HG02938 (cell line): Measurements from ENCODE around the gene EN2.

Experiments used
- ATAC-seq: cut with Tn5 transposase; IDR thresholded peaks from one replicate; pipeline ENCODE4 v1.9.1; 2021; ENCODE audit warnings: mild to moderate bottlenecking, moderate library complexity; ENCODE audit not compliant: unreplicated experiment

The EN2 gene

GRCh38 chr7:155450558-155450969 is 7.4 kb upstream of the EN2 start:
- ATAC-seq: no peak

DNA sequence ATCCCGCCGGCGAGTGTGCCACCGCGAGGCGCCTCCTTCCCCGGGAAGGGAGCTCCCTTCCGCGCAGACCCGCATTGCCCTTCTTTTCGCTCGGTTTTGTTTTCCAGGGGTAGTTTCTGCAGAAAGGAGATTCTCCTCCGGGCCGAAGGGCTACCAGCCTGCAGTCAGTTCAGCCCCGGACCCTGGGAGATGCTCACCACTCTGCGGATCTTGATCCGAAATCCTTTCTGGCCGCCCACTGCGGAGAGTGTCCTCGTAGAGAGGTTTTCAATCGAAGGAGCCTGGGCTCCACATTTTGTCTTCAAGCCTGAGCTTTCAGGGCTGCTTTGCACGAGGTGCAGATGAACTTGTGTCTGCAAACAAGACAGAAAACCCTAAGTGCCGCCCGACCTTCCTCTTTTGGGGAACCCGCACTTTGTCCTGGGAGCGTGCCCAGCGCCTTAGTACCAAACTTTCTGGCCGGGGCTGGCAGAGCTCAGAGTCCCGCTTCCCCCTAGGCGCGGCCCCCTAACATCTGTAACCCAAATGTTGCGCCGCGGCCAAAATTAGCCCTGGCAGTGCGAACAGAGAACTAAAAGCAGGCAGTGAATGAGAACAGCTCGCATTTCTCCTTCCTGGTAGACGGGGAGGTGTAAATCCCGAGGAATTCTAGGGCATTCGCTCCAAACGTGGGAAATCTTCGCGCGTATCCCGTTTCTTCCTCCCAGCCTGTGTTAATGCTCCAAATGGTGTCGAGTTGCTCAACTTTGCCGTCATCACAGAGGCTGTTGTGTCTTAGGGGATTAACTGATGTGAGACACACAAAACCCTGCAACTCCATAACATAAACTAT is 6.7 kb upstream of the EN2 start:
- no peak for ATAC-seq

DNA sequence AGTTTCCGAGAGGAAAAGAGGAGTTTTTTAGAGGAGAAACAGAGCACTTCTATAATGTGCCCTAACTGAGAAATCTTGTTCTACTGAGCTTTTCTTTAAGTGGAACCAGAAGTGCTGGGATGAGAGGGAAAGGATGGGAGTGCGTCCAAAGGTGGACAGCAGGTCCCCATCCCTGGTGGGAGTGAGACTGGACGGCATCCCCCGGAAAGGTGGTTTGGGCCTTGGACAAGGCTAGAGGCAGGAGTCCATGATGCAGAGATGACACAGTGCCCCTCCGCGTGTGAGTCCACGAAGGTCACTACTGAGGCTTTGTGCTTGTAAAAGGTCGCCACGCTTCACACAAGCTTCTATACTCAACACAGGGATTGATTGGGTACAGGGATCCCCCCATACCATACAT is 6.1 kb upstream of the EN2 start:
- no peak for ATAC-seq

GRCh38 chr7:155452505-155453295 is 5.2 kb upstream of the EN2 start:
- no peak for ATAC-seq

- ATAC-seq: no peak
Observed at GRCh38 chr7:155453296-155454182, 4.4 kb upstream of the EN2 start.

GRCh38 chr7:155454183-155455112 is 3.5 kb upstream of the EN2 start:
- ATAC-seq: no peak

GRCh38 chr7:155455132-155455693 is 2.7 kb upstream of the EN2 start:
- ATAC-seq: no peak

- no peak for ATAC-seq
Observed at GRCh38 chr7:155455776-155456737, 1.9 kb upstream of the EN2 start.

GRCh38 chr7:155456738-155457543 is 988 bp upstream of the EN2 start:
- ATAC-seq: no peak

DNA sequence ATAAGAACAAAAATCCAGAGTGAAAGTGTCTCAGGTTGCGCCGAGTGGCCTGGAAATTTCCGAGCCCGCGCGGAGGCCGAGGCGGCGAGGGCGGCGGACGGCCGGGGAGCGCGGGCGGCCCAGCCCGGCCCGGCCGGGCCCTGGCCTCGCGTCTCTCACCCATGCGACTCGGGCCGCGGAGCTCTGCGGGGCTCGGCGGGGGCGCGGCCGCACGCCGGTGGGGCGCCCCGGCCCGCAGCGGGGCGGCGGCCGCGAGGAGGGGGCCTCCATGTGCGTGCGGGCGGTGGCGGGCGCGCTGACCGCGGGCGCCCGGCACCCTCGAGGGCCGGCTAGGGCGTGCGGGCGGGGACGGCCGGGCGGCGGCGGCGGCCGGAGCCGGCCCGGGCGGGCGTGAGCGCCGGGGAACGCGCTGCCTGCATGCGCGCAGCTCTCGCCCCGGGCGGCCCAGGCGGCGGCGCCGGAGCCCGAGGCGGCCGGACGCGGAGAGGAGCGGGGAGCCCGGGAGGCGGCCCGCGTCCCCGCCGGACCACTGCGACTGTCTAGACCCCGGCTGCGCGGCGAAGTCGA is 302 bp upstream of the EN2 start:
- ATAC-seq: no peak

DNA sequence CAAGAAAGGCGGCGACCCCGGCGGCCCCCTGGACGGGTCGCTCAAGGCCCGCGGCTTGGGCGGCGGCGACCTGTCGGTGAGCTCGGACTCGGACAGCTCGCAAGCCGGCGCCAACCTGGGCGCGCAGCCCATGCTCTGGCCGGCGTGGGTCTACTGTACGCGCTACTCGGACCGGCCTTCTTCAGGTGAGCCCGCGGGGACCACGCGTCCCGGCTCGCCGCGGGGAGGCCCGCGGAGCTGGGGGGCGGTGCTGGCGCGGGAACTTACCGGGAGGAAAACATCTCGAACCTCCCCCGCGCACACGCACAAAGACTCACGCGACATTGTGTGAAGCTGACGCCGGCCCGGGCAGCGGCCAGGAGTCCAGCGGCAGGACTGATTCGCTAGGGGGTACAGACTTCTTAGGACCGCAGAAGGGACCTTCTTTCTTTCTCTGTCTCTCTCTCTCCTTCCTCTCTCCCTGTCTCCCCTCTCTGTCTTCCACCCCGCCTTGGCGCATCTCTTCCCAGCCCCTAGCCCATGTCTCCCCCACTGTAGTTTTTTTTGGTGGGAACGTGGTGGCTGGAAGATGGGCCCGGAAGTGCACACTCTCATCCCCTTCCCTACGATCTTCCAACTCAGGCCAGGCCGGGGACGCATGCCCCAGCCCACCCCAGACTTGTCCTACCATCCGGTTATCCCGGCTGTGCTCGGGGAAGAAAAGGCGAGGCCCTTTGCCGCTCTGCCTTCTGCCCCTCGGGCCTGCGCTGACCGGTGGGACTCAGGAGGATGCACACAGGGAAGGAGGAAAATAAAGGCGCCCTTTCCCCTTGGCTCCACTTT is 1.2 kb downstream of the EN2 start:
- no peak for ATAC-seq

DNA sequence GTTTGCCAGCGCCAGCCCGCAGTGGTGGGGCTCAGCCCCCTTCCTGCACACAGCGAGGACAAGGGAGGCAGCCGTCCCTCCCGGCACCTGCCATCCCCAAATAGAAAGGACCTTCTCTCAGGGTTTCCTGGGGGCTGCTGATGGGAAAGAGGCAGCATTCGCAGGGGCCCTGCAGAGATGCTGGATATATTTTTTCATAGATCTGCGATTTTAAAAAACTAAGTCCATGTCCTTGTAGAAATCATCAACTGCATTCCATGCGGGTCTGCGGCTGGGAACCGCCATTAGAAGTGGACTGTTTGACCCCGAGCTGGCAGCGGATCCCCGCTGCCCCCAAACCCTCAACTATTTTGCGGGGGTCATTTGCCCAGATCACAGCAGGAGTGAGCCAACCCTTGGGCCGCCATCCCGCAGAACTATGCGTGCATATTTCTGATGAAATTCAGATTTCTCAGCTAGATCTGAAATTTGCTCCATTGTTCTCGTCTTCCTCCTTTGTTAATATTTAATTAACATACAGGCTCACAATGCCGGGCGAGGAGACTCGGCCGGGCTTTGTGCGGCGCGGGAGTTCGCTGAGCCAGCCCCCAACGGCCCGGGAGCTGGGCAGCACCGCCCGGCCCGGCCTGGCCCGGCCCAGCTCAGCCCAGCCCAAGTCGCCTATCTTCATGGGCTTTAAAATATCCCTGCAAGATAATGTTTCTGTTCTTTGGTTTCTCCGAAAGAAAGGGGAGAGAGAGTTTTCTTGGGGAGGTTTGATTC is 2.0 kb downstream of the EN2 start:
- no peak for ATAC-seq

GRCh38 chr7:155460926-155461613 is 3.1 kb downstream of the EN2 start:
- ATAC-seq: no peak

DNA sequence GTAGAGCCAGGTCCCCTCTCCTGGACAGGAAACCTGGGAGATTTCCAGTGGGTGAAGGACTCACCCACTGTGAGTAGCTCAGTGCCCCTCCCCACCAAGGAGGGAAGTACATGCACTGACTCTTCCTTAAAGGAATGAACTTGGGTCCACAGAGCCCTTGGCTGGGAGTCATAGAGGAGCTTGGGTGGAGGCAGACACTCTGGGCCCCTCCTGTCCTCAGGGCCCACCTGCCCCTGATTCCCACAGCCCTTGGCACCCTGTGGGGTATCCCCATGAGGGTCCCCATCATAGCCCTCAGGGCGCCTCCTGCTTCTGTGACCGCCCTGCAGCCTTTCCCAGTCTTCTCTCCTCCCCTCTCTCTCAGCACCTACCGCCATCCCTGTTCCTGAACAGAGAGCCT is 3.7 kb downstream of the EN2 start:
- no peak for ATAC-seq

GRCh38 chr7:155462163-155462735 is 4.3 kb downstream of the EN2 start:
- no peak for ATAC-seq
